ENCODE data around the gene ADRA2B.

DNA sequence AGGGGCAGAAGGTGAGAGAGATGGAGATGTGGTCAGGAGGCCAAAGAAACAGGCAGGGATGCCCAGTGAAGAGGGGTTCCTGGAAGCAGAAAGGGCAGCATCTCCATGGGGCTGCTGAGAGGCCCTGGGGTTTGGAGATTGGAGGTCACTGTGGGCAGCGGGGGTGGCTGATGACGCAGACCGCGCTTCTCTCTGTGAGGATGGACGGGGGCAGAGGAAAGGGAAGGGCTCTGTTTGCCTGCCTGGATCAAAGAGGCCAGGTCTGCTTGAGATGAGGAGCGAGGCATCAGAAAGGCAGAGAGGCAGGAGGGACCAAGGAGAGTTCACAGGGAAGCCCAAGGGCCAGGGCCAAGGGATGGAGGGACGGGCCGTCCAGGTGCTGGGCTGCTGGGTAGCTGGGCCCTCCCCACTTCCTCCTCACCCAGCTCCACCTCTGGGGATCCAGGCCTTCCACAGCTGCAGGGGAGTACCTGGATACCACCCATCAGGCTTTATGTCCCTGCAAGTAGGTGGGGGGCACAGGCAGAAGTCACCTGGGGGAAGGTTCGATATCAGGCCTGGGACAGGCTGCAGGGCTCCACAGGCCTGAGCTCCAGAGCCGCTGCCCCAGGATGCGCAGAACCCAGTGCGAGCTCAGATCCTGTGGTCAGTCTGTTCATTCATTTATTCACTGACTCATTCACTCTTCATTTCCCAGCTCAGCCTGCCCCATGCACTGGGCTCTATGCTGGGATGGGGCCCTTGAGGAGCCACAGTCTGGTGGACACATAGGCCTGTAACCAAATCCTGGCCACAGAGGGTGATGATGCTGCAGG is 30.6 kb downstream of the ADRA2B start:
- TF ChIP-seq, protein P1, sequence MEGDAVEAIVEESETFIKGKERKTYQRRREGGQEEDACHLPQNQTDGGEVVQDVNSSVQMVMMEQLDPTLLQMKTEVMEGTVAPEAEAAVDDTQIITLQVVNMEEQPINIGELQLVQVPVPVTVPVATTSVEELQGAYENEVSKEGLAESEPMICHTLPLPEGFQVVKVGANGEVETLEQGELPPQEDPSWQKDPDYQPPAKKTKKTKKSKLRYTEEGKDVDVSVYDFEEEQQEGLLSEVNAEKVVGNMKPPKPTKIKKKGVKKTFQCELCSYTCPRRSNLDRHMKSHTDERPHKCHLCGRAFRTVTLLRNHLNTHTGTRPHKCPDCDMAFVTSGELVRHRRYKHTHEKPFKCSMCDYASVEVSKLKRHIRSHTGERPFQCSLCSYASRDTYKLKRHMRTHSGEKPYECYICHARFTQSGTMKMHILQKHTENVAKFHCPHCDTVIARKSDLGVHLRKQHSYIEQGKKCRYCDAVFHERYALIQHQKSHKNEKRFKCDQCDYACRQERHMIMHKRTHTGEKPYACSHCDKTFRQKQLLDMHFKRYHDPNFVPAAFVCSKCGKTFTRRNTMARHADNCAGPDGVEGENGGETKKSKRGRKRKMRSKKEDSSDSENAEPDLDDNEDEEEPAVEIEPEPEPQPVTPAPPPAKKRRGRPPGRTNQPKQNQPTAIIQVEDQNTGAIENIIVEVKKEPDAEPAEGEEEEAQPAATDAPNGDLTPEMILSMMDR (conservative IDR thresholded peaks at IDR 0.05; ENCODE audit: low read length) = no peak
- no peak for TF ChIP-seq EZH2phosphoT487 (IDR thresholded peaks at IDR 0.05; ENCODE audit: borderline replicate concordance)
